Ishikawa (cell line): ENCODE data around the gene ESAM.

Experiments
- CEBPB ChIP-seq: IDR thresholded peaks from 2 replicates; pipeline ENCODE4 v1.6.1; 2012
- CREB1 ChIP-seq: IDR thresholded peaks from 2 replicates; pipeline ENCODE4 v1.6.1; 2012; ENCODE audit warnings: low read depth
- EP300 ChIP-seq: IDR thresholded peaks from 2 replicates; pipeline ENCODE4 v1.6.1; 2012; ENCODE audit warnings: borderline replicate concordance
- NFIC ChIP-seq: IDR thresholded peaks from 2 replicates; pipeline ENCODE4 v1.6.1; 2012
- RAD21 ChIP-seq: IDR thresholded peaks from 2 replicates; pipeline ENCODE4 v1.6.1; 2012; ENCODE audit warnings: low read depth
- TAF1 ChIP-seq: IDR thresholded peaks from 2 replicates; pipeline ENCODE4 v1.6.1; 2012; ENCODE audit warnings: low read depth, mild to moderate bottlenecking
- YY1 ChIP-seq: IDR thresholded peaks from 2 replicates; pipeline ENCODE4 v1.6.1; 2012; ENCODE audit warnings: low read depth
- TF ChIP-seq, protein P1 (sequence below): IDR thresholded peaks from 2 replicates; pipeline ENCODE4 v1.6.1; 2012; ENCODE audit warnings: low read depth, mild to moderate bottlenecking
- TF ChIP-seq, protein P2 (sequence below): IDR thresholded peaks from 2 replicates; pipeline ENCODE4 v1.6.1; 2012

DNA sequence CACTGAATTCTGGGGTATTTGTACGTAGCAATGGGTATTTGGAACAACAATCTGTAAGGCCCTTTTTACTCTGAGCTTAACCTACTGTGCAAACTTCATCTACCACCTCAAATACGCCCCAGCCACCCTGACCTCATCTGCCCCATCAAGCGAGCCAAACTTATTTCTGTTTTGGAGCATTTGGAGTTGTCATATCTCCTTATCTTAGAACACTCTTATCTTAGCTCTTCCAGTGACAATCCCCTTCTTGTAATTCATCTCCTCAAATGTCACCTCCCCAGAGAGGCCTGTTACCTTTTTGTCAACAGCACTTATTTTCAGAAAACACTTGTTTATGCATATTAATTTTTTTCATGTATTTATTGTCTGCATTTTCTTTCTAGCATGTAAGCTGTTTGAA lies 42.8 kb upstream of the ESAM start:
- TF ChIP-seq, protein P1, sequence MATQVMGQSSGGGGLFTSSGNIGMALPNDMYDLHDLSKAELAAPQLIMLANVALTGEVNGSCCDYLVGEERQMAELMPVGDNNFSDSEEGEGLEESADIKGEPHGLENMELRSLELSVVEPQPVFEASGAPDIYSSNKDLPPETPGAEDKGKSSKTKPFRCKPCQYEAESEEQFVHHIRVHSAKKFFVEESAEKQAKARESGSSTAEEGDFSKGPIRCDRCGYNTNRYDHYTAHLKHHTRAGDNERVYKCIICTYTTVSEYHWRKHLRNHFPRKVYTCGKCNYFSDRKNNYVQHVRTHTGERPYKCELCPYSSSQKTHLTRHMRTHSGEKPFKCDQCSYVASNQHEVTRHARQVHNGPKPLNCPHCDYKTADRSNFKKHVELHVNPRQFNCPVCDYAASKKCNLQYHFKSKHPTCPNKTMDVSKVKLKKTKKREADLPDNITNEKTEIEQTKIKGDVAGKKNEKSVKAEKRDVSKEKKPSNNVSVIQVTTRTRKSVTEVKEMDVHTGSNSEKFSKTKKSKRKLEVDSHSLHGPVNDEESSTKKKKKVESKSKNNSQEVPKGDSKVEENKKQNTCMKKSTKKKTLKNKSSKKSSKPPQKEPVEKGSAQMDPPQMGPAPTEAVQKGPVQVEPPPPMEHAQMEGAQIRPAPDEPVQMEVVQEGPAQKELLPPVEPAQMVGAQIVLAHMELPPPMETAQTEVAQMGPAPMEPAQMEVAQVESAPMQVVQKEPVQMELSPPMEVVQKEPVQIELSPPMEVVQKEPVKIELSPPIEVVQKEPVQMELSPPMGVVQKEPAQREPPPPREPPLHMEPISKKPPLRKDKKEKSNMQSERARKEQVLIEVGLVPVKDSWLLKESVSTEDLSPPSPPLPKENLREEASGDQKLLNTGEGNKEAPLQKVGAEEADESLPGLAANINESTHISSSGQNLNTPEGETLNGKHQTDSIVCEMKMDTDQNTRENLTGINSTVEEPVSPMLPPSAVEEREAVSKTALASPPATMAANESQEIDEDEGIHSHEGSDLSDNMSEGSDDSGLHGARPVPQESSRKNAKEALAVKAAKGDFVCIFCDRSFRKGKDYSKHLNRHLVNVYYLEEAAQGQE = no peak
- TF ChIP-seq NFIC (no peak), EP300 (no peak), CEBPB (no peak), CREB1 (no peak), RAD21 (no peak), YY1 (no peak), TAF1 (no peak)
- TF ChIP-seq, protein P2, sequence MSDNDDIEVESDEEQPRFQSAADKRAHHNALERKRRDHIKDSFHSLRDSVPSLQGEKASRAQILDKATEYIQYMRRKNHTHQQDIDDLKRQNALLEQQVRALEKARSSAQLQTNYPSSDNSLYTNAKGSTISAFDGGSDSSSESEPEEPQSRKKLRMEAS = no peak
